ENCODE results near the gene UBN1.

- TF ChIP-seq, protein P1, sequence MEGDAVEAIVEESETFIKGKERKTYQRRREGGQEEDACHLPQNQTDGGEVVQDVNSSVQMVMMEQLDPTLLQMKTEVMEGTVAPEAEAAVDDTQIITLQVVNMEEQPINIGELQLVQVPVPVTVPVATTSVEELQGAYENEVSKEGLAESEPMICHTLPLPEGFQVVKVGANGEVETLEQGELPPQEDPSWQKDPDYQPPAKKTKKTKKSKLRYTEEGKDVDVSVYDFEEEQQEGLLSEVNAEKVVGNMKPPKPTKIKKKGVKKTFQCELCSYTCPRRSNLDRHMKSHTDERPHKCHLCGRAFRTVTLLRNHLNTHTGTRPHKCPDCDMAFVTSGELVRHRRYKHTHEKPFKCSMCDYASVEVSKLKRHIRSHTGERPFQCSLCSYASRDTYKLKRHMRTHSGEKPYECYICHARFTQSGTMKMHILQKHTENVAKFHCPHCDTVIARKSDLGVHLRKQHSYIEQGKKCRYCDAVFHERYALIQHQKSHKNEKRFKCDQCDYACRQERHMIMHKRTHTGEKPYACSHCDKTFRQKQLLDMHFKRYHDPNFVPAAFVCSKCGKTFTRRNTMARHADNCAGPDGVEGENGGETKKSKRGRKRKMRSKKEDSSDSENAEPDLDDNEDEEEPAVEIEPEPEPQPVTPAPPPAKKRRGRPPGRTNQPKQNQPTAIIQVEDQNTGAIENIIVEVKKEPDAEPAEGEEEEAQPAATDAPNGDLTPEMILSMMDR (conservative IDR thresholded peaks at IDR 0.05 in 1 of 2, IDR thresholded peaks at IDR 0.05 in 1 of 2; ENCODE audit: extremely low read depth in 1 of 2, insufficient read depth in 1 of 2, low read depth in 1 of 2, low read length in 2 of 2) = no peak
- TF ChIP-seq EZH2 (IDR thresholded peaks at IDR 0.05; ENCODE audit: borderline replicate concordance, low read length) = no peak
Measured at GRCh38 chr16:4886151-4886550, 38.9 kb downstream of the UBN1 start.

All from mammary epithelial cell (primary cell).